K562 (cell line): Measurements from ENCODE around the gene ABHD16A. TPM values are rescaled to one million over a fixed set of nuclear protein-coding genes. Genes with fewer than 3 reads are reported as not detected.

ENCODE experiments used
- ARID4B ChIP-seq: sonication (generic); formaldehyde crosslinking; IDR thresholded peaks from 2 replicates; pipeline ENCODE4 v1.8.0; 2022; ENCODE audit warnings: mild to moderate bottlenecking, missing genetic modification reagents
- BMI1 ChIP-seq: fragments of 150-350 bp; IDR thresholded peaks from 2 replicates; pipeline ENCODE4 v1.6.1; 2014; ENCODE audit warnings: low read length
- CEBPG ChIP-seq, 3 experiments: fragments of 200-800 bp in 1 of 3; sonication (Bioruptor generic) in 1 of 3; sonication (generic) in 1 of 3; formaldehyde crosslinking in 1 of 3; IDR thresholded peaks in 2 of 3; conservative IDR thresholded peaks in 1 of 3; 2 replicates each; pipeline versions ENCODE4 v1.6.1 to v1.8.0; 2016 to 2022; ENCODE audit warnings: missing compliant biosample characterization in 2 of 3, missing genetic modification characterization in 2 of 3, mild to moderate bottlenecking in 1 of 3, missing genetic modification reagents in 1 of 3
- GABPB1 ChIP-seq: sonication (generic); formaldehyde crosslinking; IDR thresholded peaks from 2 replicates; pipeline ENCODE4 v1.8.0; 2022; ENCODE audit warnings: mild to moderate bottlenecking, missing genetic modification reagents
- HDGF ChIP-seq: fragments of 450-650 bp; IDR thresholded peaks from 2 replicates; pipeline ENCODE4 v1.6.1; 2016
- IRF2 ChIP-seq: sonication (generic); formaldehyde crosslinking; IDR thresholded peaks from 2 replicates; pipeline ENCODE4 v1.8.1; 2022; ENCODE audit warnings: mild to moderate bottlenecking, missing genetic modification reagents
- MAX ChIP-seq: sonication (generic); formaldehyde crosslinking; IDR thresholded peaks from 2 replicates; pipeline ENCODE4 v1.9.0; 2022; ENCODE audit warnings: mild to moderate bottlenecking, missing genetic modification reagents
- MIER1 ChIP-seq: fragments of 450-650 bp; IDR thresholded peaks from 2 replicates; pipeline ENCODE4 v1.6.1; 2016; ENCODE audit warnings: antibody characterized with exemption, mild to moderate bottlenecking, low read depth
- NKRF ChIP-seq: fragments of 450-650 bp; IDR thresholded peaks from 2 replicates; pipeline ENCODE4 v1.6.1; 2016; ENCODE audit warnings: borderline replicate concordance
- OTX1 ChIP-seq: fragments of 450-650 bp; formaldehyde crosslinking; IDR thresholded peaks from 2 replicates; pipeline ENCODE4 v1.4.0; 2022; ENCODE audit warnings: mild to moderate bottlenecking
- PBX2 ChIP-seq, 2 experiments: IDR thresholded peaks in 1 of 2; conservative IDR thresholded peaks in 1 of 2; 2 replicates each; pipeline ENCODE4 v1.6.1; 2016; ENCODE audit warnings: low read depth in 2 of 2, mild to moderate bottlenecking in 1 of 2, missing compliant biosample characterization in 1 of 2, missing genetic modification characterization in 1 of 2, moderate library complexity in 1 of 2
- SIN3A ChIP-seq, 2 experiments: fragments of 150-350 bp in 1 of 2; IDR thresholded peaks; 2 replicates each; pipeline ENCODE4 v1.6.1; 2011 to 2016; ENCODE audit warnings: borderline replicate concordance in 2 of 2, low read depth in 2 of 2, low read length in 2 of 2, mild to moderate bottlenecking in 2 of 2, moderate library complexity in 2 of 2; ENCODE audit not compliant: control insufficient read depth in 1 of 2
- STAG1 ChIP-seq: sonication (generic); formaldehyde crosslinking; IDR thresholded peaks from 2 replicates; pipeline ENCODE4 v1.5.0; 2020; ENCODE audit warnings: missing genetic modification reagents, borderline replicate concordance
- TEAD4 ChIP-seq, 2 experiments: sonication (generic) in 1 of 2; formaldehyde crosslinking in 1 of 2; IDR thresholded peaks; 2 replicates each; pipeline versions ENCODE4 v1.6.1 to v1.8.0; 2012 to 2022; ENCODE audit warnings: borderline replicate concordance in 1 of 2, inconsistent platforms in 1 of 2, low read length in 1 of 2, mild to moderate bottlenecking in 1 of 2, missing genetic modification reagents in 1 of 2
- WHSC1 ChIP-seq: IDR thresholded peaks from one replicate; pipeline ENCODE4 v1.6.1; 2012; ENCODE audit warnings: low read length, control low read depth, inconsistent platforms
- polyA plus RNA-seq, 8 experiments: library from polyadenylated mRNA; depleted of rRNA in 4 of 8; stranded (reverse) in 5 of 8; unstranded in 3 of 8; fragments of >200 nt; fragmentation: Nextera tagmentation in 2 of 8; fragmentation: Illumina TruSeq in 1 of 8; extraction: Ambion mirVana in 2 of 8; extraction: Trizol in 1 of 8; gene quantifications; 2 replicates each; pipeline versions ENCODE4 v1.2.1 to v1.2.3, GENCODE V29; 2011 to 2014; ENCODE audit warnings: inconsistent platforms in 1 of 8, missing spikeins in 1 of 8
- total RNA-seq, 7 experiments: library from RNA; depleted of rRNA in 6 of 7; stranded (reverse); fragments of >200 nt in 6 of 7; fragmentation: Illumina TruSeq in 2 of 7; extraction: Trizol in 2 of 7; gene quantifications; 2 replicates each; pipeline versions ENCODE4 v1.2.1 to v1.2.3, GENCODE V29; 2011 to 2021; ENCODE audit warnings: low replicate concordance in 1 of 7

ABHD16A gene
- total and polyA plus RNA-seq, 9 of the 15 experiments (the other 6 are each of a cell fraction or from before 2014, with no cell fraction given): 25.8 to 120 (median 81.6) TPM

GRCh38 chr6:31701666-31702404 lies 1.3 kb downstream of the ABHD16A start (continued):
- TF ChIP-seq SIN3A (IDR thresholded peaks at IDR 0.05; ENCODE audit: borderline replicate concordance in 2 of 2, control insufficient read depth in 1 of 2, low read depth in 2 of 2, low read length in 2 of 2): peak in 1 of 2 experiments; percentile 41; a peak in 1 of 4 replicates
- 0 out of 2 replicates have a peak, but pooled peaks have one; percentile 29 for TF ChIP-seq IRF2 (CRISPR knock-in tag)
- peak; percentile 68 for TF ChIP-seq MAX (CRISPR knock-in tag)
- TF ChIP-seq STAG1 (CRISPR knock-in tag): 0 out of 2 replicates have a peak, but pooled peaks have one; percentile 2
- TF ChIP-seq WHSC1: peak; percentile 64
- TF ChIP-seq CEBPG (CRISPR knock-in tag; IDR thresholded peaks at IDR 0.05): peak; percentile 52; the same call in 1 of the 2 replicates
- no peak for TF ChIP-seq CEBPG (tag; conservative IDR thresholded peaks at IDR 0.05 in 1 of 2, IDR thresholded peaks at IDR 0.05 in 1 of 2)
- TF ChIP-seq TEAD4 (IDR thresholded peaks at IDR 0.05; ENCODE audit: low read length): no peak
- TF ChIP-seq TEAD4 (CRISPR knock-in tag; IDR thresholded peaks at IDR 0.05; ENCODE audit: borderline replicate concordance): 0 out of 2 replicates have a peak, but pooled peaks have one; percentile 58
- TF ChIP-seq GABPB1 (CRISPR knock-in tag): no peak
- TF ChIP-seq PBX2 (CRISPR knock-in tag; IDR thresholded peaks at IDR 0.05; ENCODE audit: low read depth): no peak
- TF ChIP-seq PBX2 (tag; conservative IDR thresholded peaks at IDR 0.05; ENCODE audit: low read depth): no peak
- 0 out of 2 replicates have a peak, but pooled peaks have one; percentile 76 for TF ChIP-seq HDGF
- 0 out of 2 replicates have a peak, but pooled peaks have one; percentile 52 for TF ChIP-seq MIER1
- TF ChIP-seq BMI1: 0 out of 2 replicates have a peak, but pooled peaks have one; percentile 45
- 0 out of 2 replicates have a peak, but pooled peaks have one; percentile 53 for TF ChIP-seq OTX1 (CRISPR knock-in tag)
- TF ChIP-seq NKRF: no peak
- TF ChIP-seq ARID4B: peak; percentile 71; the same call in 1 of the 2 replicates
